K562 (cell line): Measurements from ENCODE around the gene PBX2. TPM values are rescaled to one million over a fixed set of nuclear protein-coding genes. Genes with fewer than 3 reads are reported as not detected.

Experiments used
- ARID1B ChIP-seq: fragments of 450-650 bp; IDR thresholded peaks from 2 replicates; pipeline ENCODE4 v1.6.1; 2016; ENCODE audit warnings: antibody characterized with exemption, mild to moderate bottlenecking, inconsistent platforms
- BRCA1 ChIP-seq, 2 experiments: fragments of 450-650 bp in 1 of 2; sonication (generic) in 1 of 2; formaldehyde crosslinking in 1 of 2; IDR thresholded peaks; 2 replicates each; pipeline versions ENCODE4 v1.5.0 to v1.6.1; 2017 to 2020; ENCODE audit warnings: mild to moderate bottlenecking in 1 of 2, missing genetic modification reagents in 1 of 2
- CC2D1A ChIP-seq: fragments of 450-650 bp; IDR thresholded peaks from 2 replicates; pipeline ENCODE4 v1.6.1; 2017; ENCODE audit warnings: mild to moderate bottlenecking
- COPS2 ChIP-seq: fragments of 450-650 bp; conservative IDR thresholded peaks from 2 replicates; pipeline ENCODE4 v1.6.1; 2016; ENCODE audit warnings: mild to moderate bottlenecking, moderate library complexity
- DDX20 ChIP-seq: fragments of 450-650 bp; IDR thresholded peaks from 2 replicates; pipeline ENCODE4 v1.6.1; 2016; ENCODE audit warnings: missing genetic modification characterization, low read depth, mild to moderate bottlenecking, missing compliant biosample characterization, moderate library complexity
- ETV1 ChIP-seq: fragments of 450-650 bp; conservative IDR thresholded peaks from 2 replicates; pipeline ENCODE4 v1.6.1; 2016; ENCODE audit warnings: missing genetic modification characterization, control low read depth, low read depth, missing compliant biosample characterization
- KLF1 ChIP-seq: fragments of 450-650 bp; IDR thresholded peaks from 2 replicates; pipeline ENCODE4 v1.6.1; 2016; ENCODE audit warnings: missing genetic modification characterization, missing compliant biosample characterization
- MAZ ChIP-seq, 2 experiments: fragments of 450-650 bp in 1 of 2; sonication (generic) in 1 of 2; formaldehyde crosslinking; IDR thresholded peaks in 1 of 2; conservative IDR thresholded peaks in 1 of 2; 2 replicates each; pipeline versions ENCODE4 v1.4.0 to v1.5.0; 2020; ENCODE audit warnings: mild to moderate bottlenecking in 1 of 2, missing genetic modification reagents in 1 of 2
- MTA1 ChIP-seq: fragments of 450-650 bp; IDR thresholded peaks from 2 replicates; pipeline ENCODE4 v1.6.1; 2017; ENCODE audit warnings: borderline replicate concordance
- NFE2L1 ChIP-seq: fragments of 450-650 bp; IDR thresholded peaks from 2 replicates; pipeline ENCODE4 v1.6.1; 2016; ENCODE audit warnings: missing genetic modification characterization, low read depth, mild to moderate bottlenecking, missing compliant biosample characterization, moderate library complexity, borderline replicate concordance
- NFIX ChIP-seq: fragments of 250-450 bp; sonication (Bioruptor Pico); IDR thresholded peaks from 2 replicates; pipeline ENCODE4 v1.4.0; 2020; ENCODE audit warnings: low read depth, mild to moderate bottlenecking, moderate library complexity
- SAP30 ChIP-seq: fragments of 200-600 bp; sonication (generic); IDR thresholded peaks from 2 replicates; pipeline ENCODE4 v1.6.1; 2012; ENCODE audit warnings: borderline replicate concordance, low read depth, mild to moderate bottlenecking, moderate library complexity, low read length, control low read depth, inconsistent platforms; ENCODE audit not compliant: insufficient read depth, poor library complexity, severe bottlenecking
- SETDB1 ChIP-seq: IDR thresholded peaks from one replicate; pipeline ENCODE4 v1.6.1; 2012; ENCODE audit warnings: low read length, control low read depth, inconsistent platforms
- SNRNP70 ChIP-seq: fragments of 200-400 bp; formaldehyde crosslinking; optimal IDR thresholded peaks from 2 replicates; pipeline ENCODE3; 2017; ENCODE audit warnings: low read depth, low read length
- polyA plus RNA-seq, 8 experiments: library from polyadenylated mRNA; depleted of rRNA in 4 of 8; stranded (reverse) in 5 of 8; unstranded in 3 of 8; fragments of >200 nt; fragmentation: Nextera tagmentation in 2 of 8; fragmentation: Illumina TruSeq in 1 of 8; extraction: Ambion mirVana in 2 of 8; extraction: Trizol in 1 of 8; gene quantifications; 2 replicates each; pipeline versions ENCODE4 v1.2.1 to v1.2.3, GENCODE V29; 2011 to 2014; ENCODE audit warnings: inconsistent platforms in 1 of 8, missing spikeins in 1 of 8
- total RNA-seq, 7 experiments: library from RNA; depleted of rRNA in 6 of 7; stranded (reverse); fragments of >200 nt in 6 of 7; fragmentation: Illumina TruSeq in 2 of 7; extraction: Trizol in 2 of 7; gene quantifications; 2 replicates each; pipeline versions ENCODE4 v1.2.1 to v1.2.3, GENCODE V29; 2011 to 2021; ENCODE audit warnings: low replicate concordance in 1 of 7
- TF ChIP-seq, protein P1 (sequence below), 2 experiments: fragments of 200-800 bp in 1 of 2; sonication (Bioruptor generic) in 1 of 2; sonication (generic) in 1 of 2; formaldehyde crosslinking in 1 of 2; IDR thresholded peaks in 1 of 2; conservative IDR thresholded peaks in 1 of 2; 2 replicates each; pipeline versions ENCODE4 v1.5.0 to v1.6.1; 2016 to 2020; ENCODE audit warnings: missing compliant biosample characterization in 1 of 2, missing genetic modification characterization in 1 of 2, missing genetic modification reagents in 1 of 2
- TF ChIP-seq, protein P2 (sequence below): fragments of 450-650 bp; formaldehyde crosslinking; IDR thresholded peaks from 2 replicates; pipeline ENCODE4 v1.4.0; 2022; ENCODE audit warnings: missing genetic modification characterization
- TF ChIP-seq, protein P3 (sequence below): fragments of 200-400 bp; formaldehyde crosslinking; IDR thresholded peaks from 2 replicates; pipeline ENCODE4 v1.6.1; 2017; ENCODE audit warnings: mild to moderate bottlenecking, low read depth, low read length, moderate library complexity

PBX2 gene
- total and polyA plus RNA-seq, 9 of the 15 experiments (the other 6 are each of a cell fraction or from before 2014, with no cell fraction given), result 1.9 to 134 (median 62.5) TPM

DNA sequence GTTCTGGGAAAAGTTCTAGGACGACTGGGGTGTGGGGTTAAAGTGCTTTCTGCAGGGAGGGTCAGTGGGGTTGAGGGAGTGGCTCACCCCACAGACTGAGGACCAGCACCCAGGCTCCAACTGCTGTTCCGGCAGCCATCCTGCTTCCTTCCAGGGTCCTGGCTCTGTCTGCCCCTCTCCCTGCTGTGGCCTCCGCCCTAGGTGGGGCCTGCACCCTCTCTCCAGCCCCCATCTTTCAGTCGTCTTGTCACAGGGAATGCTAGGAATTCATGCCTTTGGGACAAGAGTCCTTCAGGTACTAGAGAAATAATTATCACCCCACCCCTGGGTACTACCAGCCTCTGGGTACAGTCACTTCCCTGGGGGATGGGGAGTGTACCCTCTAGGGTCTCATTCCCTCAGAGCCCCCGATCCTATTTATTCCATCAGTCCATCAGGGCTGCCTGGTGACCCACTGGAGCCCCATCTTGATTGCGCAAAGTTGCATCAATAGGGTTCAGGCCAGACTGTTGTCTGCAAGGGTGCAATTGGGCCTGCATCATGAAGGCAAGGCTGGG lies 5.8 kb downstream of the PBX2 start, which contains the start of gene AGER (continued):
- TF ChIP-seq, protein P1, sequence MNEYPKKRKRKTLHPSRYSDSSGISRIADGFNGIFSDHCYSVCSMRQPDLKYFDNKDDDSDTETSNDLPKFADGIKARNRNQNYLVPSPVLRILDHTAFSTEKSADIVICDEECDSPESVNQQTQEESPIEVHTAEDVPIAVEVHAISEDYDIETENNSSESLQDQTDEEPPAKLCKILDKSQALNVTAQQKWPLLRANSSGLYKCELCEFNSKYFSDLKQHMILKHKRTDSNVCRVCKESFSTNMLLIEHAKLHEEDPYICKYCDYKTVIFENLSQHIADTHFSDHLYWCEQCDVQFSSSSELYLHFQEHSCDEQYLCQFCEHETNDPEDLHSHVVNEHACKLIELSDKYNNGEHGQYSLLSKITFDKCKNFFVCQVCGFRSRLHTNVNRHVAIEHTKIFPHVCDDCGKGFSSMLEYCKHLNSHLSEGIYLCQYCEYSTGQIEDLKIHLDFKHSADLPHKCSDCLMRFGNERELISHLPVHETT (CRISPR knock-in tag; conservative IDR thresholded peaks at IDR 0.05 in 1 of 2, IDR thresholded peaks at IDR 0.05 in 1 of 2), result no peak
- no peak for TF ChIP-seq NFE2L1 (tag)
- peak; percentile 53; the same call in 1 of the 2 replicates for TF ChIP-seq DDX20 (tag)
- TF ChIP-seq, protein P2, sequence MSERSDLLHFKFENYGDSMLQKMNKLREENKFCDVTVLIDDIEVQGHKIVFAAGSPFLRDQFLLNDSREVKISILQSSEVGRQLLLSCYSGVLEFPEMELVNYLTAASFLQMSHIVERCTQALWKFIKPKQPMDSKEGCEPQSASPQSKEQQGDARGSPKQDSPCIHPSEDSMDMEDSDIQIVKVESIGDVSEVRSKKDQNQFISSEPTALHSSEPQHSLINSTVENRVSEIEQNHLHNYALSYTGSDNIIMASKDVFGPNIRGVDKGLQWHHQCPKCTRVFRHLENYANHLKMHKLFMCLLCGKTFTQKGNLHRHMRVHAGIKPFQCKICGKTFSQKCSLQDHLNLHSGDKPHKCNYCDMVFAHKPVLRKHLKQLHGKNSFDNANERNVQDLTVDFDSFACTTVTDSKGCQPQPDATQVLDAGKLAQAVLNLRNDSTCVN, result no peak
- TF ChIP-seq SNRNP70, result no peak
- no peak for TF ChIP-seq COPS2
- no peak for TF ChIP-seq KLF1
- TF ChIP-seq ETV1 (tag), result no peak; the same call in 1 of the 2 replicates
- no peak for TF ChIP-seq BRCA1 (IDR thresholded peaks at IDR 0.05)
- no peak for TF ChIP-seq BRCA1 (CRISPR knock-in tag; IDR thresholded peaks at IDR 0.05)
- TF ChIP-seq ARID1B, result no peak
- TF ChIP-seq MAZ (CRISPR knock-in tag; conservative IDR thresholded peaks at IDR 0.05 in 1 of 2, IDR thresholded peaks at IDR 0.05 in 1 of 2), result 0 out of 4 replicates have a peak, but pooled peaks of 1 of the 2 experiments have one; percentile 51
- TF ChIP-seq SAP30, result no peak
- no peak for TF ChIP-seq MTA1
- no peak for TF ChIP-seq NFIX (CRISPR knock-in tag)
- TF ChIP-seq CC2D1A, result no peak
- no peak for TF ChIP-seq SETDB1
- TF ChIP-seq, protein P3, sequence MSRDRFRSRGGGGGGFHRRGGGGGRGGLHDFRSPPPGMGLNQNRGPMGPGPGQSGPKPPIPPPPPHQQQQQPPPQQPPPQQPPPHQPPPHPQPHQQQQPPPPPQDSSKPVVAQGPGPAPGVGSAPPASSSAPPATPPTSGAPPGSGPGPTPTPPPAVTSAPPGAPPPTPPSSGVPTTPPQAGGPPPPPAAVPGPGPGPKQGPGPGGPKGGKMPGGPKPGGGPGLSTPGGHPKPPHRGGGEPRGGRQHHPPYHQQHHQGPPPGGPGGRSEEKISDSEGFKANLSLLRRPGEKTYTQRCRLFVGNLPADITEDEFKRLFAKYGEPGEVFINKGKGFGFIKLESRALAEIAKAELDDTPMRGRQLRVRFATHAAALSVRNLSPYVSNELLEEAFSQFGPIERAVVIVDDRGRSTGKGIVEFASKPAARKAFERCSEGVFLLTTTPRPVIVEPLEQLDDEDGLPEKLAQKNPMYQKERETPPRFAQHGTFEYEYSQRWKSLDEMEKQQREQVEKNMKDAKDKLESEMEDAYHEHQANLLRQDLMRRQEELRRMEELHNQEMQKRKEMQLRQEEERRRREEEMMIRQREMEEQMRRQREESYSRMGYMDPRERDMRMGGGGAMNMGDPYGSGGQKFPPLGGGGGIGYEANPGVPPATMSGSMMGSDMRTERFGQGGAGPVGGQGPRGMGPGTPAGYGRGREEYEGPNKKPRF, result no peak
